Liver (tissue), 9 donors: ENCODE results near the gene NOL4L. TPM values are rescaled to one million over a fixed set of nuclear protein-coding genes. Genes with fewer than 3 reads are reported as not detected.

Source experiments
- DNase-seq: peaks from one replicate; pipeline ENCODE4 v3.0.0-alpha.2; 2017; ENCODE audit warnings: low spot score
- H3K27ac ChIP-seq, 2 donors: one replicate each; pipeline ENCODE4 v1.7.0; 2013; ENCODE audit warnings: inconsistent platforms in 2 of 2, low read length in 2 of 2, control low read depth in 1 of 2, low read depth in 1 of 2, mild to moderate bottlenecking in 1 of 2
- H3K27me3 ChIP-seq, 4 donors: one replicate each; pipeline versions ENCODE4 v1.6.1 to v1.7.0; 2013; ENCODE audit warnings: low read length in 3 of 4, inconsistent platforms in 1 of 4, mild to moderate bottlenecking in 1 of 4, moderate library complexity in 1 of 4; ENCODE audit not compliant: control insufficient read depth in 4 of 4, insufficient read depth in 4 of 4
- H3K36me3 ChIP-seq, 4 donors: one replicate each; pipeline versions ENCODE4 v1.6.1 to v1.7.0; 2013; ENCODE audit warnings: low read length in 3 of 4, mild to moderate bottlenecking in 3 of 4, low read depth in 1 of 4, moderate library complexity in 1 of 4; ENCODE audit not compliant: control insufficient read depth in 4 of 4, insufficient read depth in 3 of 4
- H3K4me1 ChIP-seq, 4 donors: one replicate each; pipeline versions ENCODE4 v1.6.1 to v1.7.0; 2013; ENCODE audit warnings: low read length in 3 of 4, mild to moderate bottlenecking in 3 of 4, moderate library complexity in 1 of 4; ENCODE audit not compliant: control insufficient read depth in 4 of 4, insufficient read depth in 4 of 4
- H3K4me3 ChIP-seq, 3 donors: one replicate each; pipeline versions ENCODE4 v1.6.1 to v1.7.0; 2013; ENCODE audit warnings: low read length in 3 of 3, control low read depth in 1 of 3, low read depth in 1 of 3, mild to moderate bottlenecking in 1 of 3
- H3K9ac ChIP-seq, 2 donors: one replicate each; pipeline ENCODE4 v1.7.0; 2013; ENCODE audit warnings: low read length in 2 of 2, mild to moderate bottlenecking in 2 of 2, moderate library complexity in 2 of 2, control low read depth in 1 of 2, low read depth in 1 of 2
- H3K9me3 ChIP-seq, 4 donors: one replicate each; pipeline versions ENCODE4 v1.6.1 to v1.7.0; 2013; ENCODE audit warnings: low read length in 3 of 4; ENCODE audit not compliant: control insufficient read depth in 4 of 4
- EGR1 ChIP-seq, 2 donors: IDR thresholded peaks; 2 replicates each; pipeline ENCODE4 v1.6.1; 2016 to 2018; ENCODE audit warnings: antibody characterized with exemption in 2 of 2, low read depth in 2 of 2
- GABPA ChIP-seq, 2 donors: IDR thresholded peaks in 1 of 2; conservative IDR thresholded peaks in 1 of 2; 2 replicates each; pipeline ENCODE4 v1.6.1; 2016; ENCODE audit warnings: antibody characterized with exemption in 2 of 2, mild to moderate bottlenecking in 1 of 2, moderate library complexity in 1 of 2
- HNF4A ChIP-seq, 2 donors: conservative IDR thresholded peaks; 2 replicates each; pipeline ENCODE4 v1.6.1; 2016; ENCODE audit warnings: antibody characterized with exemption in 2 of 2, mild to moderate bottlenecking in 2 of 2
- HNF4G ChIP-seq: IDR thresholded peaks from 2 replicates; pipeline ENCODE4 v1.6.1; 2016; ENCODE audit warnings: antibody characterized with exemption
- JUND ChIP-seq, 2 donors: IDR thresholded peaks; 2 replicates each; pipeline ENCODE4 v1.6.1; 2016; ENCODE audit warnings: antibody characterized with exemption in 2 of 2
- NR2F2 ChIP-seq: IDR thresholded peaks from 2 replicates; pipeline ENCODE4 v1.6.1; 2016; ENCODE audit warnings: antibody characterized with exemption
- RXRA ChIP-seq, 2 donors: IDR thresholded peaks; 2 replicates each; pipeline ENCODE4 v1.6.1; 2017 to 2018; ENCODE audit warnings: antibody characterized with exemption in 2 of 2, mild to moderate bottlenecking in 1 of 2
- SP1 ChIP-seq: IDR thresholded peaks from 2 replicates; pipeline ENCODE4 v1.6.1; 2018; ENCODE audit warnings: antibody characterized with exemption, mild to moderate bottlenecking
- TAF1 ChIP-seq: conservative IDR thresholded peaks from 2 replicates; pipeline ENCODE4 v1.6.1; 2016; ENCODE audit warnings: antibody characterized with exemption, mild to moderate bottlenecking
- YY1 ChIP-seq: IDR thresholded peaks from 2 replicates; pipeline ENCODE4 v1.6.1; 2016; ENCODE audit warnings: antibody characterized with exemption, mild to moderate bottlenecking
- WGBS: extraction: QIAGEN DNeasy Blood & Tissue Kit; methylation state at CpG from one replicate; pipeline ENCODE4 v1.1.7; 2013; 5-methylcytosine and 5-hydroxymethylcytosine counted together
- polyA plus RNA-seq, 2 donors: library from polyadenylated mRNA; stranded (reverse) in 1 of 2; unstranded in 1 of 2; fragments of 200-250 nt in 1 of 2; fragments of >200 nt in 1 of 2; fragmentation: Nextera tagmentation in 1 of 2; extraction: Ambion mirVana in 1 of 2; gene quantifications; one replicate each; pipeline versions ENCODE4 v1.2.1 to v1.2.3, GENCODE V29; 2013 to 2015
- total RNA-seq, 2 donors: library from RNA; depleted of rRNA; stranded (reverse); fragments of >200 nt; gene quantifications; one replicate each; pipeline ENCODE4 v1.2.3, GENCODE V29; 2014
- TF ChIP-seq, protein P1 (sequence below): IDR thresholded peaks from 2 replicates; pipeline ENCODE4 v1.6.1; 2016; ENCODE audit warnings: antibody characterized with exemption
- TF ChIP-seq, protein P2 (sequence below): IDR thresholded peaks from 2 replicates; pipeline ENCODE4 v1.6.1; 2016; ENCODE audit warnings: antibody characterized with exemption, mild to moderate bottlenecking
- TF ChIP-seq, protein P3 (sequence below): IDR thresholded peaks from 2 replicates; pipeline ENCODE4 v1.6.1; 2016; ENCODE audit warnings: antibody characterized with exemption
- TF ChIP-seq, protein P4 (sequence below): IDR thresholded peaks from 2 replicates; pipeline ENCODE4 v1.6.1; 2016; ENCODE audit warnings: antibody characterized with exemption
- donor health status: healthy.
- donor health status: healthy.
- donor health status: healthy.
- donor health status: healthy.
- donor health status: healthy.

Gene NOL4L
- total and polyA plus RNA-seq, 4 donors, result 2.2 to 6.8 (median 4.3) TPM

DNA sequence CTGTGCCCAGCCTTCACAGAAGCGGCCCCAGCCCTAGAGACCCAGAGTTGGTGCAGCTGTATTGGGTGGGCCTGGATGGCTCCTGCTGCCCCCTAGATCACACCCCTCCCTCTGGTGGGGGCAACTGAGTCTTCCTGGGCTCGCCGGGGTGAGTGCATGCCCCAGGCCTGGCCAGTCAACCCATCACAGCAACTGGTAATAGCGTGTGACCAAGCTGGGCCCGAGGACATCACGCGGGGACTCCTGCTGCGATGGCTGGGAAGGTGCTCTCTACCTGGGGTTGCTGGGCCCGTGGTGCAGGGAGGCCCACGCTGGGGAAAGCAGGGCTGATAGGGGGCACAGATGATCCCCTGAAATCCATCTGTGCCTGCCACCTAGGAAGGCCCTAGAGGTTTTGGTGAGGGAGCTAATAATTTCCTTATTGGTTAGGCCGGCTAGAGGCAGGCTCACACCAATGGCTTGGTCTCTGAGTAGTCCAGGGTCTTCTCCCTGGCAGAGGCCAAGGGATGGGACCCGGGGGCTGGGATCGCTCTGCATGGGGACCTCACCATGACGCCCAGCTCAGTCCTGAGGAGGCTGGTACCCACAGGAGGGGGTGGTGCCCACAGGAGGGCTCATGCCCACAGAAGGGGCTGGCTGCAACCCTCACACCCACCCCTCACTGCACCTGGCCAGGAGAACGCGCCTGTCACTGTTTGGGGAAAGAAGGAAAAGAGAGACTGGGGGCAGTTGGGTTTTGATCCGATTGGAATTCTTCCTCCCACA lies 123.1 kb downstream of the NOL4L start:
- peaks cover 20 to 39% (median 36%) of the 10 kb centered on the region in 4 donors for H3K4me1 ChIP-seq
- 96% methylated on average over 17 of the region's 17 CpGs for WGBS
- no peak overlapping the region for H3K4me3 ChIP-seq
- H3K9me3 ChIP-seq, result no peaks in the 10 kb centered on the region
- DNase-seq, result no peak
- H3K27me3 ChIP-seq, result no peaks in the 10 kb centered on the region
- TF ChIP-seq TAF1, result no peak
- TF ChIP-seq EGR1 (IDR thresholded peaks at IDR 0.05; ENCODE audit: low read depth in 2 of 2), result no peak
- no peak for TF ChIP-seq RXRA (IDR thresholded peaks at IDR 0.05)
- no peak for TF ChIP-seq SP1
- TF ChIP-seq YY1, result no peak
- TF ChIP-seq, protein P1, sequence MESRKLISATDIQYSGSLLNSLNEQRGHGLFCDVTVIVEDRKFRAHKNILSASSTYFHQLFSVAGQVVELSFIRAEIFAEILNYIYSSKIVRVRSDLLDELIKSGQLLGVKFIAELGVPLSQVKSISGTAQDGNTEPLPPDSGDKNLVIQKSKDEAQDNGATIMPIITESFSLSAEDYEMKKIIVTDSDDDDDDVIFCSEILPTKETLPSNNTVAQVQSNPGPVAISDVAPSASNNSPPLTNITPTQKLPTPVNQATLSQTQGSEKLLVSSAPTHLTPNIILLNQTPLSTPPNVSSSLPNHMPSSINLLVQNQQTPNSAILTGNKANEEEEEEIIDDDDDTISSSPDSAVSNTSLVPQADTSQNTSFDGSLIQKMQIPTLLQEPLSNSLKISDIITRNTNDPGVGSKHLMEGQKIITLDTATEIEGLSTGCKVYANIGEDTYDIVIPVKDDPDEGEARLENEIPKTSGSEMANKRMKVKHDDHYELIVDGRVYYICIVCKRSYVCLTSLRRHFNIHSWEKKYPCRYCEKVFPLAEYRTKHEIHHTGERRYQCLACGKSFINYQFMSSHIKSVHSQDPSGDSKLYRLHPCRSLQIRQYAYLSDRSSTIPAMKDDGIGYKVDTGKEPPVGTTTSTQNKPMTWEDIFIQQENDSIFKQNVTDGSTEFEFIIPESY, result no peak
- no peak for TF ChIP-seq JUND (IDR thresholded peaks at IDR 0.05)
- TF ChIP-seq HNF4G, result no peak
- TF ChIP-seq GABPA (IDR thresholded peaks at IDR 0.05 in 1 of 2, conservative IDR thresholded peaks at IDR 0.05 in 1 of 2), result no peak
- no peak for TF ChIP-seq HNF4A (conservative IDR thresholded peaks at IDR 0.05)
- TF ChIP-seq, protein P2, sequence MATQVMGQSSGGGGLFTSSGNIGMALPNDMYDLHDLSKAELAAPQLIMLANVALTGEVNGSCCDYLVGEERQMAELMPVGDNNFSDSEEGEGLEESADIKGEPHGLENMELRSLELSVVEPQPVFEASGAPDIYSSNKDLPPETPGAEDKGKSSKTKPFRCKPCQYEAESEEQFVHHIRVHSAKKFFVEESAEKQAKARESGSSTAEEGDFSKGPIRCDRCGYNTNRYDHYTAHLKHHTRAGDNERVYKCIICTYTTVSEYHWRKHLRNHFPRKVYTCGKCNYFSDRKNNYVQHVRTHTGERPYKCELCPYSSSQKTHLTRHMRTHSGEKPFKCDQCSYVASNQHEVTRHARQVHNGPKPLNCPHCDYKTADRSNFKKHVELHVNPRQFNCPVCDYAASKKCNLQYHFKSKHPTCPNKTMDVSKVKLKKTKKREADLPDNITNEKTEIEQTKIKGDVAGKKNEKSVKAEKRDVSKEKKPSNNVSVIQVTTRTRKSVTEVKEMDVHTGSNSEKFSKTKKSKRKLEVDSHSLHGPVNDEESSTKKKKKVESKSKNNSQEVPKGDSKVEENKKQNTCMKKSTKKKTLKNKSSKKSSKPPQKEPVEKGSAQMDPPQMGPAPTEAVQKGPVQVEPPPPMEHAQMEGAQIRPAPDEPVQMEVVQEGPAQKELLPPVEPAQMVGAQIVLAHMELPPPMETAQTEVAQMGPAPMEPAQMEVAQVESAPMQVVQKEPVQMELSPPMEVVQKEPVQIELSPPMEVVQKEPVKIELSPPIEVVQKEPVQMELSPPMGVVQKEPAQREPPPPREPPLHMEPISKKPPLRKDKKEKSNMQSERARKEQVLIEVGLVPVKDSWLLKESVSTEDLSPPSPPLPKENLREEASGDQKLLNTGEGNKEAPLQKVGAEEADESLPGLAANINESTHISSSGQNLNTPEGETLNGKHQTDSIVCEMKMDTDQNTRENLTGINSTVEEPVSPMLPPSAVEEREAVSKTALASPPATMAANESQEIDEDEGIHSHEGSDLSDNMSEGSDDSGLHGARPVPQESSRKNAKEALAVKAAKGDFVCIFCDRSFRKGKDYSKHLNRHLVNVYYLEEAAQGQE, result no peak
- TF ChIP-seq, protein P3, sequence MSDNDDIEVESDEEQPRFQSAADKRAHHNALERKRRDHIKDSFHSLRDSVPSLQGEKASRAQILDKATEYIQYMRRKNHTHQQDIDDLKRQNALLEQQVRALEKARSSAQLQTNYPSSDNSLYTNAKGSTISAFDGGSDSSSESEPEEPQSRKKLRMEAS, result no peak
- TF ChIP-seq, protein P4, sequence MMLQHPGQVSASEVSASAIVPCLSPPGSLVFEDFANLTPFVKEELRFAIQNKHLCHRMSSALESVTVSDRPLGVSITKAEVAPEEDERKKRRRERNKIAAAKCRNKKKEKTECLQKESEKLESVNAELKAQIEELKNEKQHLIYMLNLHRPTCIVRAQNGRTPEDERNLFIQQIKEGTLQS, result no peak
- H3K27ac ChIP-seq, result no peak overlapping the region
- no peaks in the 10 kb centered on the region for H3K36me3 ChIP-seq
- no peak overlapping the region for H3K9ac ChIP-seq

DNA sequence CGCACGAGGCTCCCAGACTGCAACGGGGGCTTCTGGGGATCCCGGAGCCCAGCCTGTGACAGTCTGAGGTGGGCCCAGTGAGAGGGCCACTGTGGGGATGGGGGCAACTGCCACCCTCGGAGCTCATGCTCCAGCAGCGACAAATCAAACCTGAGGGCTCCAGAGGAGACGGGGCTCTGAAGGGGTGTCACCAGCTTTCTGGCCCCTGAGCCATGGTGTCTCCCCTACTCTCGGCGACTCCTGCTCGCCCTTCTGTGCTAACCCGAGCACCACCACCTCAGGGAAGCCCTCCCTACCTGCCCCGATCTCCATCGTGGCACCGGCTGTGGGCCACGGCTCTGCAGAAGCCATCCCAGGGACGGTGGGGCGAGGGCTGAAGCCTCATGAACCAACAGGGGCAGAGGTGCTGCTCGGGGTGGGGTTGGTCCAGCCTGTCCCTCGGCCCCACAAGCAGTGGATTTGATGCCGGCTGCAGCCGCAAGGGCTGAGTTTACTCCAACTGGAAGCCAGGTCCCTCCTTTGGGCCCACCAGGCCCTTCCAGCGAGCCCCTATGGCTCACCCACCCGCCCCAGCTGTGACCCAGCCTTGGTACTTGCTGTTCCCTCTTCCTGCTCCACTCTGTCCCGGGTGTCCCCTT lies 124.3 kb downstream of the NOL4L start:
- no peaks in the 10 kb centered on the region for H3K9me3 ChIP-seq
- H3K27me3 ChIP-seq, result no peaks in the 10 kb centered on the region
- WGBS, result 95% methylated on average over 24 of the region's 24 CpGs
- H3K36me3 ChIP-seq, result no peaks in the 10 kb centered on the region
- no peak overlapping the region for H3K4me3 ChIP-seq
- no peak overlapping the region for H3K27ac ChIP-seq
- peaks cover 20 to 44% (median 32%) of the 10 kb centered on the region in 4 donors for H3K4me1 ChIP-seq
- TF ChIP-seq HNF4A (conservative IDR thresholded peaks at IDR 0.05), result no peak
- TF ChIP-seq NR2F2, result no peak
- TF ChIP-seq, protein P2, result no peak
- no peak for TF ChIP-seq GABPA (IDR thresholded peaks at IDR 0.05 in 1 of 2, conservative IDR thresholded peaks at IDR 0.05 in 1 of 2)
- TF ChIP-seq, protein P1, result no peak
- no peak for DNase-seq
- no peak overlapping the region for H3K9ac ChIP-seq
